Upper lobe of right lung (tissue), 1 donor: Measurements from ENCODE around the gene AGK. TPM values are rescaled to one million over a fixed set of nuclear protein-coding genes. Genes with fewer than 3 reads are reported as not detected.

Experiments used
- ATAC-seq: fragments of 200-7000 bp; cut with Tn5 transposase; one replicate; pipeline ENCODE4 v1.9.1; 2020; ENCODE audit warnings: mild to moderate bottlenecking, moderate library complexity
- DNase-seq: peaks from one replicate; pipeline ENCODE4 v3.0.0-alpha.2; 2020
- H3K27ac ChIP-seq: fragments of 200-600 bp; one replicate; pipeline ENCODE4 v1.8.0; 2022
- H3K27me3 ChIP-seq: fragments of 200-600 bp; one replicate; pipeline ENCODE4 v1.8.0; 2022; ENCODE audit warnings: mild to moderate bottlenecking
- H3K36me3 ChIP-seq: fragments of 200-600 bp; one replicate; pipeline ENCODE4 v1.8.0; 2022
- H3K4me1 ChIP-seq: fragments of 200-600 bp; one replicate; pipeline ENCODE4 v1.8.0; 2022
- H3K4me3 ChIP-seq: fragments of 200-600 bp; one replicate; pipeline ENCODE4 v1.8.0; 2022; ENCODE audit warnings: mild to moderate bottlenecking
- H3K9me3 ChIP-seq: fragments of 200-600 bp; one replicate; pipeline ENCODE4 v1.8.0; 2022
- intact Hi-C: fragments of 100-400 bp; cut with DNase I; formaldehyde crosslinking; loops from one replicate; pipeline ENCODE4 v1.11.0; 2022
- total RNA-seq: library from RNA; stranded (reverse); fragmentation: NEBNext Ultra II Directional; extraction: Animal tissue kit (Norgen Biotek cat#: 25700); gene quantifications from one replicate; pipeline ENCODE4 v1.2.1, GENCODE V29; 2021
- TF ChIP-seq, protein P1 (sequence below): fragments of 200-600 bp; IDR thresholded peaks from one replicate; pipeline ENCODE4 v1.8.0; 2022; ENCODE audit warnings: antibody characterized with exemption
- donor health status: DM: no; HTN: yes; CAD: no; lungs with severe emphysema.

AGK gene
- total RNA-seq, 1 donor from 2014 or later, result 17.5 TPM

DNA sequence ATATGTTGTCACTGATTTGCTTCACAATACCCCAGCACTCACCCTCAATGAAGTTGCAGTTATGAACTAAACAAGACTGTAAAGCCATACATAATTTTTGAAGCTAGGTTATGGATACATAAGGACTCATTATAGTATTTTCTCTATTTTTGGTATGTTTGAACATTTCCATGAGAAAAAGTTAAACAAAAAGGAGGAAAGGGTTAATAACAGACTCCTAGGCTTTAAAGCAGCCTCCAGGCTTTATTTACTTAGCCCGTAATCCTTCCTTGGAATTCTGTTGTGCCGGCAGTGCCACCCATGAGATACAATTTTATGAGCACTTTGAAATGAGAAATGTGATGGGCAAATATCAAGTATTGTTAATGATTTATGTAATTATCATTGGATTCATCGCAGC, 152.9 kb downstream of the AGK start:
- no peak overlapping the region for H3K4me3 ChIP-seq
- TF ChIP-seq, protein P1, sequence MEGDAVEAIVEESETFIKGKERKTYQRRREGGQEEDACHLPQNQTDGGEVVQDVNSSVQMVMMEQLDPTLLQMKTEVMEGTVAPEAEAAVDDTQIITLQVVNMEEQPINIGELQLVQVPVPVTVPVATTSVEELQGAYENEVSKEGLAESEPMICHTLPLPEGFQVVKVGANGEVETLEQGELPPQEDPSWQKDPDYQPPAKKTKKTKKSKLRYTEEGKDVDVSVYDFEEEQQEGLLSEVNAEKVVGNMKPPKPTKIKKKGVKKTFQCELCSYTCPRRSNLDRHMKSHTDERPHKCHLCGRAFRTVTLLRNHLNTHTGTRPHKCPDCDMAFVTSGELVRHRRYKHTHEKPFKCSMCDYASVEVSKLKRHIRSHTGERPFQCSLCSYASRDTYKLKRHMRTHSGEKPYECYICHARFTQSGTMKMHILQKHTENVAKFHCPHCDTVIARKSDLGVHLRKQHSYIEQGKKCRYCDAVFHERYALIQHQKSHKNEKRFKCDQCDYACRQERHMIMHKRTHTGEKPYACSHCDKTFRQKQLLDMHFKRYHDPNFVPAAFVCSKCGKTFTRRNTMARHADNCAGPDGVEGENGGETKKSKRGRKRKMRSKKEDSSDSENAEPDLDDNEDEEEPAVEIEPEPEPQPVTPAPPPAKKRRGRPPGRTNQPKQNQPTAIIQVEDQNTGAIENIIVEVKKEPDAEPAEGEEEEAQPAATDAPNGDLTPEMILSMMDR, result no peak
- DNase-seq, result no peak
- intact Hi-C loops, result no loop called here
- no peaks in the 10 kb centered on the region for H3K27me3 ChIP-seq
- no peaks in the 10 kb centered on the region for H3K9me3 ChIP-seq
- peaks cover 8% of the 10 kb centered on the region for H3K4me1 ChIP-seq
- H3K27ac ChIP-seq, result no peak overlapping the region
- ATAC-seq, result no peak
- no peaks in the 10 kb centered on the region for H3K36me3 ChIP-seq

DNA sequence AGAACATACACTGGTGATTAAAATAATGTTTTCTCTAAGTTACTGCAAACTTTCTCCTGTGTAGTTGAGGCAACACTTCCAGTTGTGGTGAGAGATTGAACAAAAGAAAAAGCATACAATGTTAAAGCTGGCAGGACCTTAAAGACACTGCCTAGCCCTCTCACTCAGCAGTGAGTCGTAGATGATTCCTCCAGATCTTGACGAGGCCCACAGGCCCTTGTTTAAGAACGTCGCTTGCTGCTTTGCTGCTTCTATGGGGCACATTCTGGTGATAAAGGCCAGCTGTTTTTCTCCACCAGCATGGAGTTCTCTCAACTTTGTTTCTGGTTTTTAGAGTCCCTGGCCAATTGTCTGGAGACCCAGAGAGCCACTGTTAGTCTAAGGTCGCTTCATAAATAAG, 153.5 kb downstream of the AGK start:
- intact Hi-C loops, result no loop called here
- ATAC-seq, result no peak
- H3K27ac ChIP-seq, result no peak overlapping the region
- no peaks in the 10 kb centered on the region for H3K9me3 ChIP-seq
- H3K36me3 ChIP-seq, result no peaks in the 10 kb centered on the region
- no peak overlapping the region for H3K4me3 ChIP-seq
- TF ChIP-seq, protein P1, result no peak
- peaks cover 8% of the 10 kb centered on the region for H3K4me1 ChIP-seq
- DNase-seq, result no peak
- no peaks in the 10 kb centered on the region for H3K27me3 ChIP-seq

Other genes starting within 250 kb of the AGK start
- 40.2 TPM for gene DENND11, start 150.8 kb downstream of the AGK start, total RNA-seq
- not detected for gene WEE2, start 156.9 kb downstream of the AGK start, total RNA-seq
- 64.9 TPM for gene SSBP1, start 186.9 kb downstream of the AGK start, total RNA-seq
- 1.6 TPM for gene TAS2R3, start 212.7 kb downstream of the AGK start, total RNA-seq
- 2.2 TPM for gene TAS2R4, start 225.3 kb downstream of the AGK start, total RNA-seq
- gene TAS2R5, start 238.8 kb downstream of the AGK start, total RNA-seq, result 2.2 TPM